WTC11 (cell line): ENCODE measurements around the gene PLCL2. TPM values are rescaled to one million over a fixed set of nuclear protein-coding genes. Genes with fewer than 3 reads are reported as not detected.

Experiments
- ATAC-seq: fragments of 200-7000 bp; cut with Tn5 transposase; 2 replicates; pipeline ENCODE4 v1.10.0; 2021; ENCODE audit warnings: mild to moderate bottlenecking, moderate library complexity
- CTCF ChIA-PET: fragments of 300-600 bp; sonication (Branson Sonifier 250); formaldehyde crosslinking; loops from one replicate; lab custom pipeline; 2021; ENCODE audit warnings: antibody characterized with exemption; lab: Charles Lee
- POLR2A ChIA-PET: fragments of 350-600 bp; sonication (Branson Sonifier 250); formaldehyde crosslinking; loops from one replicate; lab custom pipeline; 2021; ENCODE audit warnings: antibody characterized with exemption; lab: Charles Lee
- DNase-seq: peaks from one replicate; pipeline ENCODE4 v3.0.0; 2021; ENCODE audit warnings: low spot score
- H3K27ac Mint-ChIP-seq: 2 replicates; pipeline ENCODE4 v1.8.0; 2021; ENCODE audit warnings: mixed read lengths
- H3K27me3 Mint-ChIP-seq: 2 replicates; pipeline ENCODE4 v1.8.0; 2021; ENCODE audit warnings: low read depth, mild to moderate bottlenecking, moderate library complexity, mixed read lengths
- H3K36me3 Mint-ChIP-seq: 2 replicates; pipeline ENCODE4 v1.8.0; 2021; ENCODE audit warnings: mixed read lengths
- H3K4me1 Mint-ChIP-seq: 2 replicates; pipeline ENCODE4 v1.8.0; 2022; ENCODE audit warnings: mixed read lengths
- H3K4me3 Mint-ChIP-seq: 2 replicates; pipeline ENCODE4 v1.8.0; 2021; ENCODE audit warnings: mild to moderate bottlenecking, moderate library complexity, mixed read lengths
- H3K9me3 Mint-ChIP-seq: 2 replicates; pipeline ENCODE4 v1.8.0; 2021; ENCODE audit warnings: mixed read lengths
- AFF4 ChIP-seq: sonication (generic); formaldehyde crosslinking; IDR thresholded peaks from 2 replicates; pipeline ENCODE4 v1.8.1; 2023; ENCODE audit warnings: mild to moderate bottlenecking, missing genetic modification reagents, borderline replicate concordance
- ARID4B ChIP-seq: sonication (generic); formaldehyde crosslinking; IDR thresholded peaks from 2 replicates; pipeline ENCODE4 v1.8.0; 2023; ENCODE audit warnings: missing genetic modification reagents, mild to moderate bottlenecking, borderline replicate concordance
- ATF6 ChIP-seq: sonication (generic); formaldehyde crosslinking; IDR thresholded peaks from 2 replicates; pipeline ENCODE4 v1.8.1; 2023; ENCODE audit warnings: mild to moderate bottlenecking, missing genetic modification reagents
- FOXK1 ChIP-seq: sonication (generic); formaldehyde crosslinking; IDR thresholded peaks from 2 replicates; pipeline ENCODE4 v1.8.0; 2022; ENCODE audit warnings: mild to moderate bottlenecking, moderate library complexity, missing genetic modification reagents
- FOXP1 ChIP-seq: sonication (generic); formaldehyde crosslinking; IDR thresholded peaks from 2 replicates; pipeline ENCODE4 v1.8.0; 2022; ENCODE audit warnings: missing genetic modification reagents, mild to moderate bottlenecking, moderate library complexity, borderline replicate concordance
- GTF2I ChIP-seq: fragments of 250-450 bp; sonication (Bioruptor Pico); conservative IDR thresholded peaks from 2 replicates; pipeline ENCODE4 v1.4.0; 2021; ENCODE audit warnings: mild to moderate bottlenecking
- RORB ChIP-seq: fragments of 250-450 bp; sonication (Bioruptor Pico); IDR thresholded peaks from 2 replicates; pipeline ENCODE4 v1.9.0; 2021; ENCODE audit warnings: mild to moderate bottlenecking
- SMAD3 ChIP-seq: sonication (generic); formaldehyde crosslinking; IDR thresholded peaks from 2 replicates; pipeline ENCODE4 v1.8.0; 2022; ENCODE audit warnings: missing genetic modification reagents, mild to moderate bottlenecking, borderline replicate concordance
- TP53 ChIP-seq: sonication (generic); formaldehyde crosslinking; IDR thresholded peaks from 2 replicates; pipeline ENCODE4 v1.8.1; 2023; ENCODE audit warnings: mild to moderate bottlenecking, missing genetic modification reagents
- ZNF512 ChIP-seq: sonication (generic); formaldehyde crosslinking; IDR thresholded peaks from 2 replicates; pipeline ENCODE4 v1.8.1; 2022; ENCODE audit warnings: missing genetic modification reagents, borderline replicate concordance
- total RNA-seq: library from RNA; stranded (reverse); gene quantifications from 3 replicates; pipeline ENCODE4 v1.2.3, GENCODE V29; 2021

Gene PLCL2
- total RNA-seq, 1 experiment from 2014 or later, result 11.8 TPM

- no peak for TF ChIP-seq RORB
- TF ChIP-seq ZNF512 (CRISPR knock-in tag), result no peak
- TF ChIP-seq SMAD3, result no peak
- no peak for TF ChIP-seq FOXK1
Observed at GRCh38 chr3:17035033-17035432, 150.3 kb downstream of the PLCL2 start (continued).

- Mint-ChIP-seq H3K4me1 (peaks cover 20% of the 10 kb centered on the region), H3K36me3 (no peaks in the 10 kb centered on the region), H3K4me3 (no peak overlapping the region), H3K9me3 (no peaks in the 10 kb centered on the region), H3K27me3 (no peaks in the 10 kb centered on the region; the same call in 1 of the 2 replicates), H3K27ac (no peak overlapping the region)
- ChIA-PET CTCF (interaction anchor here (1.1 kb wide), 1 partner anchor 13 kb away, joined by 3 read pairs; no protein-coding TSS in a partner anchor), POLR2A (no interaction called here)
- no peak for ATAC-seq
- DNase-seq, result no peak
- no peak for TF ChIP-seq ATF6 (CRISPR knock-in tag)
Observed at GRCh38 chr3:17035966-17036365, 151.2 kb downstream of the PLCL2 start.

- Mint-ChIP-seq H3K4me3 (no peak overlapping the region), H3K27me3 (no peaks in the 10 kb centered on the region; the same call in 1 of the 2 replicates)
- no peak for TF ChIP-seq TP53 (CRISPR knock-in tag)
- TF ChIP-seq, all 79 proteins: peak for 0
- no peaks in the 10 kb centered on the region for H3K9me3 Mint-ChIP-seq
- ChIA-PET CTCF (no interaction called here), POLR2A (no interaction called here)
- DNase-seq, result no peak
- no peak overlapping the region for H3K27ac Mint-ChIP-seq
- peaks cover 7% of the 10 kb centered on the region for H3K4me1 Mint-ChIP-seq
- H3K36me3 Mint-ChIP-seq, result no peaks in the 10 kb centered on the region
- ATAC-seq, result no peak
Observed at GRCh38 chr3:17038141-17038540, 153.4 kb downstream of the PLCL2 start.

- DNase-seq (no peak), ATAC-seq (no peak)
- TF ChIP-seq FOXP1 (no peak), GTF2I (no peak), AFF4 (CRISPR knock-in tag) (no peak), ARID4B (CRISPR knock-in tag) (no peak)
- Mint-ChIP-seq H3K4me1 (peaks cover 7% of the 10 kb centered on the region), H3K27ac (no peak overlapping the region), H3K27me3 (no peaks in the 10 kb centered on the region; the same call in 1 of the 2 replicates), H3K4me3 (no peak overlapping the region), H3K36me3 (no peaks in the 10 kb centered on the region), H3K9me3 (no peaks in the 10 kb centered on the region)
- CTCF ChIA-PET, result interaction anchor here (1.5 kb wide), 1 partner anchor 210 kb away, joined by 5 read pairs; no protein-coding TSS in a partner anchor
- POLR2A ChIA-PET, result no interaction called here
Observed at GRCh38 chr3:17038900-17039553, 154.3 kb downstream of the PLCL2 start.
